ENCODE measurements around the gene UGT1A10.
"Not testable (repeated sequence)": the region's sequence is repeated elsewhere in the genome, so short reads cannot be mapped to it uniquely, and the experiment has no call there.

Gene UGT1A10

DNA sequence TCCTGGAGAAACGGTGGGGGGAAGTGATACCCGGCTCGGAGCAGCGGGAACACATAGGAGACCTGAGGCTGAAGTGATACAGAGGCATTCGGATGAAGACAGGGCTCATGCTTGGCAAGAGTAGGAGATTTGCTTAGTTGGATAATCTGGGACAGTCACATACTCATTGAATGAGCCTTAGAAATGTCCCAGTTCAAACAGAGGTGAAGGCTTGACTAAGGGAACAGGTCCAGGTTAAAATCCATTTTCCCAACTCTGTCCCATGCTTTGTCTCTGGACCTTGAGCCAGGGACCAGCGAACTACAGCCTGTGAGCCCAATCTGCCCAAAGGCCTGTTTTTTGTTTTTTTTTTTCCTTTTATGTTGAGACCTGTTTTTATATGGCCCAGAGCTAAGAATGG is 57.7 kb downstream of the UGT1A10 start:
- no peaks in the 10 kb centered on the region for H3K36me3 ChIP-seq (ENCODE audit: control insufficient read depth in 1 of 2, insufficient read depth in 2 of 2, low read length in 2 of 2)
- no peaks in the 10 kb centered on the region for H3K9me3 ChIP-seq (ENCODE audit: control insufficient read depth in 1 of 2, low read length in 2 of 2)
- no peaks in the 10 kb centered on the region for H3K4me1 ChIP-seq (ENCODE audit: control insufficient read depth in 1 of 2, insufficient read depth in 2 of 2, low read length in 2 of 2)
- H3K4me3 ChIP-seq (ENCODE audit: low read depth in 1 of 2, low read length in 2 of 2) = no peak overlapping the region
- no peak overlapping the region for H3K27ac ChIP-seq (ENCODE audit: low read length)
- no peaks in the 10 kb centered on the region for H3K27me3 ChIP-seq (ENCODE audit: low read depth, low read length)

DNA sequence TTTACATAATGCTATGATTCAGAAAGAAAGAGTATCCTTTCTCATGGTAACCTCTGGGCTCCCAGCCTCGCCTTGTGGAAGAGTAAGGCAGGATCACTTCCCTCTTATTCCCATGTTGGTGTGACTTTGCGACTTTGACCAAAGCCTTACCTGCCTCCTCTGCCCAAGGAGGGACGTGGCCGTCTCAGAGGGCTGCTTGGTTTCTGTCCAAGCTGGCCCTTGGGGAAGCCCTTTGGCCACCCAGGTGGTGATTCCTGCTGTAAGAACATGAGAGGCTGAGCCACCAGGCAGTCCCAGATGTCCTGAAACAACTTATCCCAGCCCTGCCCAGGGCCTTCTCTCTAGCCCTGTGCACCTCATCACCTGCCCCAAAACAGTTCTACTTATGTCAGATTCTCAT is 62.5 kb downstream of the UGT1A10 start:
- H3K36me3 ChIP-seq (ENCODE audit: control insufficient read depth in 1 of 2, insufficient read depth in 2 of 2, low read length in 2 of 2) = no peaks in the 10 kb centered on the region
- no peak overlapping the region for H3K27ac ChIP-seq (ENCODE audit: low read length)
- no peak overlapping the region for H3K4me3 ChIP-seq (ENCODE audit: low read depth in 1 of 2, low read length in 2 of 2)
- H3K4me1 ChIP-seq (ENCODE audit: control insufficient read depth in 1 of 2, insufficient read depth in 2 of 2, low read length in 2 of 2) = no peaks in the 10 kb centered on the region
- peaks cover 0 to 6% of the 10 kb centered on the region in 2 donors for H3K9me3 ChIP-seq (ENCODE audit: control insufficient read depth in 1 of 2, low read length in 2 of 2)
- H3K27me3 ChIP-seq (ENCODE audit: low read depth, low read length) = no peaks in the 10 kb centered on the region

GRCh38 chr2:233699424-233700027 is 63.3 kb downstream of the UGT1A10 start:
- Histone ChIP-seq H3K27ac (ENCODE audit: low read length) (no peak overlapping the region), H3K4me1 (ENCODE audit: control insufficient read depth in 1 of 2, insufficient read depth in 2 of 2, low read length in 2 of 2) (no peaks in the 10 kb centered on the region), H3K36me3 (ENCODE audit: control insufficient read depth in 1 of 2, insufficient read depth in 2 of 2, low read length in 2 of 2) (no peaks in the 10 kb centered on the region), H3K27me3 (ENCODE audit: low read depth, low read length) (no peaks in the 10 kb centered on the region), H3K9me3 (ENCODE audit: control insufficient read depth in 1 of 2, low read length in 2 of 2) (peaks cover 0 to 8% of the 10 kb centered on the region in 2 donors), H3K4me3 (ENCODE audit: low read depth in 1 of 2, low read length in 2 of 2) (no peak overlapping the region)

DNA sequence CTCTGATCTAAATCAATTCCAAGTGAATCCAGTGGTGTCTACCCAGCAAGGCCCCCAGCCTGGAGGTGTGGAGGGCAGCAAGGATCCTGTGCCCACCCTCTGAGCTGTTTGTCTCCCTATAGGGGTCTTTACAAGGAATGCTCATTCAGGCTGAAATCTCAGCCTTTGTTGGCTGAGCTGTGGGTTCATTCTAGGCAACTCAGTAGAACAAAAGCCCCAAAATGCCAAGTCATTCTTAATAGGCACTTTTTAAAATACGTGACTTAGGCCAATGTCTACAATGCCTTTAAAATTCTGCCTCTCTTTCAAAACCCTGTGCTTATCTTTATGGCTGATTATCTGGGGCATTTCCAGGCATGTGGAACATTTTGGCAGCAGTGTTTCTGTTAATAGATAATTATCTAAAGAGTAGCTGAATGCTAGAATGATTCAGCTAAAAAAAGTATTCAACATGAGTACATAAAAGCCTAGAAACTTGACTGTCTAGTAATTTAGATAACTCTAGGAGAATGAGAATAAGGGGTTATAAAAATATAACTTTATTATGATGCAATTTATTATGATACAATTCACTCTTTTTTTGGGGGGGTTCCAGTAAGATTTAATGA is 63.9 kb downstream of the UGT1A10 start:
- Histone ChIP-seq H3K27ac (ENCODE audit: low read length) (no peak overlapping the region), H3K27me3 (ENCODE audit: low read depth, low read length) (no peaks in the 10 kb centered on the region), H3K9me3 (ENCODE audit: control insufficient read depth in 1 of 2, low read length in 2 of 2) (peaks cover 0 to 8% of the 10 kb centered on the region in 2 donors), H3K4me1 (ENCODE audit: control insufficient read depth in 1 of 2, insufficient read depth in 2 of 2, low read length in 2 of 2) (no peaks in the 10 kb centered on the region), H3K36me3 (ENCODE audit: control insufficient read depth in 1 of 2, insufficient read depth in 2 of 2, low read length in 2 of 2) (no peaks in the 10 kb centered on the region), H3K4me3 (ENCODE audit: low read depth in 1 of 2, low read length in 2 of 2) (no peak overlapping the region)

GRCh38 chr2:233700842-233701241 is 64.6 kb downstream of the UGT1A10 start:
- H3K27ac ChIP-seq (ENCODE audit: low read length); H3K4me3 ChIP-seq (ENCODE audit: low read depth in 1 of 2, low read length in 2 of 2); H3K4me1 ChIP-seq (ENCODE audit: control insufficient read depth in 1 of 2, insufficient read depth in 2 of 2, low read length in 2 of 2); H3K36me3 ChIP-seq (ENCODE audit: control insufficient read depth in 1 of 2, insufficient read depth in 2 of 2, low read length in 2 of 2); H3K9me3 ChIP-seq (ENCODE audit: control insufficient read depth in 1 of 2, low read length in 2 of 2); H3K27me3 ChIP-seq (ENCODE audit: low read depth, low read length): not testable (repeated sequence)

GRCh38 chr2:233702238-233702637 is 66.0 kb downstream of the UGT1A10 start:
- H3K27ac ChIP-seq (ENCODE audit: low read length) = no peak overlapping the region
- no peaks in the 10 kb centered on the region for H3K27me3 ChIP-seq (ENCODE audit: low read depth, low read length)
- H3K4me1 ChIP-seq (ENCODE audit: control insufficient read depth in 1 of 2, insufficient read depth in 2 of 2, low read length in 2 of 2) = no peaks in the 10 kb centered on the region

DNA sequence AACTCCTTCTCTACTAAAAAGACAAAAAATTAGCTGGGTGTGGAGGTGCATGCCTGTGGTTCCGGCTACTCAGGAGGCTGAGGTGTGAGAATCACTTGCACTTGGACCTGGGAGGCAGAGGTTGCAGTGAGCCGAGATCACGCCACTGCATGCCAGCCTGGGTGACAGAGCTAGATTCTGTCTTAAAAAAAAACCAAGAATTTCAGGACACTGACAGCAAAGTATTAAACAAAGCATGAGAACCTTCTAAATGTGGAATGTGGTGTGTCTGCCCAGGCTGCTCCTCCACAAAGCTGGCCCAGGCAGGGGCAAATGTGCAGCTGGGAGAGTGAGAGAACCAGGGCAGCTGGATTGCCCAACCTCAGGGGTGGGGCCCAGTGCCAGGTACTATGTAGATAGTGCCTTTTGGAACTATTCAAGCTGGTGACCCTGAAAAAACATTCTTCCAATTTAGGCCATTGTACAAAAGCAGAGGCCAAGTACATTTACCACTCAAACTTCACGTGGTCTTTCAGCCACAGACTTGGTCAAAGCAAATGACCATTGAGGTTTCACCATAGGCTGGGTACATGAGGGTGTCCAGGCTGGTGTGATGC is 69.8 kb downstream of the UGT1A10 start:
- Histone ChIP-seq H3K27ac (ENCODE audit: low read length) (no peak overlapping the region), H3K27me3 (ENCODE audit: low read depth, low read length) (no peaks in the 10 kb centered on the region), H3K9me3 (ENCODE audit: control insufficient read depth in 1 of 2, low read length in 2 of 2) (peaks cover 0 to 8% of the 10 kb centered on the region in 2 donors), H3K4me1 (ENCODE audit: control insufficient read depth in 1 of 2, insufficient read depth in 2 of 2, low read length in 2 of 2) (no peaks in the 10 kb centered on the region), H3K4me3 (ENCODE audit: low read depth in 1 of 2, low read length in 2 of 2) (no peak overlapping the region), H3K36me3 (ENCODE audit: control insufficient read depth in 1 of 2, insufficient read depth in 2 of 2, low read length in 2 of 2) (no peaks in the 10 kb centered on the region)

More at GRCh38 chr2:233702238-233702637, 66.0 kb downstream of the UGT1A10 start:
- no peak overlapping the region for H3K4me3 ChIP-seq (ENCODE audit: low read depth in 1 of 2, low read length in 2 of 2)
- H3K9me3 ChIP-seq (ENCODE audit: control insufficient read depth in 1 of 2, low read length in 2 of 2) = peaks cover 0 to 8% of the 10 kb centered on the region in 2 donors
- H3K36me3 ChIP-seq (ENCODE audit: control insufficient read depth in 1 of 2, insufficient read depth in 2 of 2, low read length in 2 of 2) = no peaks in the 10 kb centered on the region

DNA sequence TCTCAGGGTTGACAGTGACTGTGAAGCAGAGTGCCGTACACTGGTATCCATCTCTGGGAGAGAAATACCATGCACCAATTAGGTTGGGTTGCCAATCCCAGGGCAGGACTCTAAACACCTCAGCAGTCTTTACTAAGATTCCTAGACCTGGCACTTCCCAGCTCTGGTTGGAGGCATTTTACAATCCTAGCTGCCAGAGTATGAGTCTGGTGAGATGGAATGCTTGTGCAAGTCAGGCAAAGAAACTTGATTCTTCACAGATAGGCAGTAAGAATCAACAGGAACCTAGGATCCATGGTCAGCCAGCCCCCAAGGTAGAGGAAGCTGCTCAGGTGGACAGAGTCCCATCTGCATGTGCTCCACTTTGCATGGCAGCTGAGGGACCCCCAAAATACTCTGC is 70.5 kb downstream of the UGT1A10 start:
- Histone ChIP-seq H3K36me3 (ENCODE audit: control insufficient read depth in 1 of 2, insufficient read depth in 2 of 2, low read length in 2 of 2) (no peaks in the 10 kb centered on the region), H3K9me3 (ENCODE audit: control insufficient read depth in 1 of 2, low read length in 2 of 2) (peaks cover 0 to 8% of the 10 kb centered on the region in 2 donors), H3K4me1 (ENCODE audit: control insufficient read depth in 1 of 2, insufficient read depth in 2 of 2, low read length in 2 of 2) (no peaks in the 10 kb centered on the region), H3K27me3 (ENCODE audit: low read depth, low read length) (no peaks in the 10 kb centered on the region), H3K4me3 (ENCODE audit: low read depth in 1 of 2, low read length in 2 of 2) (no peak overlapping the region), H3K27ac (ENCODE audit: low read length) (no peak overlapping the region)

GRCh38 chr2:233707940-233708644 is 71.8 kb downstream of the UGT1A10 start:
- no peaks in the 10 kb centered on the region for H3K27me3 ChIP-seq (ENCODE audit: low read depth, low read length)
- H3K4me3 ChIP-seq (ENCODE audit: low read depth in 1 of 2, low read length in 2 of 2) = no peak overlapping the region
- peaks cover 0 to 2% of the 10 kb centered on the region in 2 donors for H3K9me3 ChIP-seq (ENCODE audit: control insufficient read depth in 1 of 2, low read length in 2 of 2)
- H3K36me3 ChIP-seq (ENCODE audit: control insufficient read depth in 1 of 2, insufficient read depth in 2 of 2, low read length in 2 of 2) = no peaks in the 10 kb centered on the region
- H3K4me1 ChIP-seq (ENCODE audit: control insufficient read depth in 1 of 2, insufficient read depth in 2 of 2, low read length in 2 of 2) = no peaks in the 10 kb centered on the region
- H3K27ac ChIP-seq (ENCODE audit: low read length) = no peak overlapping the region

DNA sequence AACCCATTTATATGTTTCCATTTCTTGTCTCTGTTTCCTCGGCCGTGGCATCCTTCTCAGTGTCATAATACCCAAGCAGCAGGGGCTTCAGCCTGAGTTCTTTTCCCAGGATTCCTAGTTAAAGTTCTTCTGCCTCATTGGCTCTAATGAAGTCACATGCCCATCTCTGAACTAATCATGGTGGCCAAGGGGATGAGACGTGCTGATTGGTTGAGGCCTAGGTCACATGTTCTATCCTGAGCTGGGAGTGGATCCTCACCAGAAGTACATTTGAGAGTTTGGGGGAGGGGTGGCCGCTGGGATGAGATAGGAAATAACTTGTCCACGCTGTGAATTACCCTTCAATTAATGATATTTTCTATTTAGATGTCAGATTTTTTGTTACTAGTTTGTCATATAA is 72.7 kb downstream of the UGT1A10 start:
- Histone ChIP-seq H3K9me3 (ENCODE audit: control insufficient read depth in 1 of 2, low read length in 2 of 2) (peaks cover 0 to 1% of the 10 kb centered on the region in 2 donors), H3K27ac (ENCODE audit: low read length) (no peak overlapping the region), H3K4me1 (ENCODE audit: control insufficient read depth in 1 of 2, insufficient read depth in 2 of 2, low read length in 2 of 2) (no peaks in the 10 kb centered on the region), H3K36me3 (ENCODE audit: control insufficient read depth in 1 of 2, insufficient read depth in 2 of 2, low read length in 2 of 2) (no peaks in the 10 kb centered on the region), H3K27me3 (ENCODE audit: low read depth, low read length) (no peaks in the 10 kb centered on the region), H3K4me3 (ENCODE audit: low read depth in 1 of 2, low read length in 2 of 2) (no peak overlapping the region)

- H3K27me3 ChIP-seq (ENCODE audit: low read depth, low read length) = no peaks in the 10 kb centered on the region
- H3K4me3 ChIP-seq (ENCODE audit: low read depth in 1 of 2, low read length in 2 of 2) = no peak overlapping the region
- H3K9me3 ChIP-seq (ENCODE audit: control insufficient read depth in 1 of 2, low read length in 2 of 2) = no peaks in the 10 kb centered on the region
- H3K36me3 ChIP-seq (ENCODE audit: control insufficient read depth in 1 of 2, insufficient read depth in 2 of 2, low read length in 2 of 2) = no peaks in the 10 kb centered on the region
- no peaks in the 10 kb centered on the region for H3K4me1 ChIP-seq (ENCODE audit: control insufficient read depth in 1 of 2, insufficient read depth in 2 of 2, low read length in 2 of 2)
- H3K27ac ChIP-seq (ENCODE audit: low read length) = no peak overlapping the region
Observed at GRCh38 chr2:233711312-233712008, 75.2 kb downstream of the UGT1A10 start.

Data from muscle layer of duodenum (tissue), 2 donors.